ENCODE results near the gene PCSK5. TPM values are rescaled to one million over a fixed set of nuclear protein-coding genes. Genes with fewer than 3 reads are reported as not detected.
"Not testable (repeated sequence)": the region's sequence is repeated elsewhere in the genome, so short reads cannot be mapped to it uniquely, and the experiment has no call there.

PCSK5 gene
- total RNA-seq, 1 experiment from 2014 or later = 2.1 TPM

DNA sequence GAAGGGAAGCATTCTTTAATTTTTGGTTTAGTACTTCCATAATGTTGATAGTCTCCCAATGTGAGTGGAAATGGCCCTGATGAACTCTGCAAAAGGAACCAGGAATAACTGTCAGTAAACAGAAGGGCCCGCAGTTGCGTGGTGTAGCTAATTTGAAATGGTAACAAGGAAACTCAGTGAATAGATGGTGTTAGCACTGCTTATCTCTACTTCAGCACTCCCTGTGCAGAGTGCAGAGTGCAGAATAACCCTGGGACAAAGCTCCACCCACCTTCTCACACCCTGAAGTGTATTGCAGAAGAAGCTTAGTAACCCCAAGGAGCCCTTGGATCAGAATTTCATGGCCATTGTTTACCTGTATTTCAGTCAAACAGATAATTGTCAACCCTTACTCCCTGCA, 158.9 kb downstream of the PCSK5 start:
- DNase-seq (ENCODE audit: low read depth) = no peak

- no peak for DNase-seq (ENCODE audit: low read depth)
These were observed 177.2 kb downstream of the PCSK5 start for GRCh38 chr9:76067696-76068095.

DNA sequence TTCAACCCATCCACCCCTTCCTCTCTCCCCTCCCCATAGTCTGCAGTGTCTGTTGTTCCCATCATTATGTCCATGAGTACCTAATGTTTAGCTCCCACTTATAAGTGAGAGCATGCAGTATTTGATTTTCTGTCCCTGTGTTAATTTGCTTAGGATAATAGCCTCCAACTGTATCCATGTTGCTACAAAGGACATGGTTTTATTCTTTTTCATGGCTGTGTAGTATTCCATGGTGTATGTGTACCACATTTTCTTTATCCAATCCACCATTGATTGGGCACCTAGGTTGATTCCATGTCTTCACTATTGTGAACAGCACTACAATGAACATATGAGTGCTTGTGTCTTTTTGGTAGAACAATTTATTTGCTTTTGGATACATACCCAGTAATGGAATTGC, 187.1 kb downstream of the PCSK5 start:
- DNase-seq (ENCODE audit: low read depth) = no peak

DNA sequence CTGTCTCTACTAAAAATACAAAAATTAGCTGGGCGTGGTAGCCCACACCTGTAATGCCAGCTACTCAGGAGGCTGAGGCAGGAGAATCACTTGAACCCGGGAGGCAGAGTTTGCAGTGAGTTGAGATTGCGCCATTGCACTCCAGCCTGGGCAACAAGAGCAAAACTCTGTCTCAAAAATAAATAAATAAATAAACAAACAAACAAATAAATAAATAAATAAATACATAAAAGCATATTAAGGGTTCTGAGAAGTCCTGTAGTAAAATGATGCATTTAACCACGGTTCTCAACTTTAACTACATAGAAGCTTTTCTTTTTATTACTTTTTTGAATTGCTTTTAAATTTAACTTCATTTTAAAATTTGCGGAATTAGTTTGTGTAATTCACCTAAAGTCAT, 190.8 kb downstream of the PCSK5 start:
- DNase-seq (ENCODE audit: low read depth) = not testable (repeated sequence)

DNA sequence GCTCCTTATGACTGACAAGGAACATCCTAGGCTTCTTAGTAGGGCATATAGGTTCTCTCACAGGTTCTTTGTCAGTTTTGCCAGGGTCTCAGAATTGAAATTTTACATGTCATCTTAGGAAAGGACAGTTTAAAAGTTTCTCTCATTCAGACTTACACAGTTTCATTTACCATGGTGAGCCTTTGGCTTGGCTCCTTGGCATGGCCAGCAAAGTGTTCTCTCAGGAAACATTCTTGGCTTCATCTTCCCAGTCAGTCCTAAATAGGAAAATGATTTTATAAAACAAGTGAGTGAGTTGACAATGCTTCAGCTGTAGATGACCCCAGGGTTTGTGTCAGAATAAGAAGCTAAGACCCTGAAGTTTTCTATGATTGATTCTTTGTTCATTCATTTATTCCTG, 191.6 kb downstream of the PCSK5 start:
- no peak for DNase-seq (ENCODE audit: low read depth)

GRCh38 chr9:76085596-76085995, 195.1 kb downstream of the PCSK5 start:
- DNase-seq (ENCODE audit: low read depth) = no peak

GRCh38 chr9:76086539-76086938, 196.1 kb downstream of the PCSK5 start:
- no peak for DNase-seq (ENCODE audit: low read depth)

GRCh38 chr9:76087976-76088375, 197.5 kb downstream of the PCSK5 start:
- no peak for DNase-seq (ENCODE audit: low read depth)

DNA sequence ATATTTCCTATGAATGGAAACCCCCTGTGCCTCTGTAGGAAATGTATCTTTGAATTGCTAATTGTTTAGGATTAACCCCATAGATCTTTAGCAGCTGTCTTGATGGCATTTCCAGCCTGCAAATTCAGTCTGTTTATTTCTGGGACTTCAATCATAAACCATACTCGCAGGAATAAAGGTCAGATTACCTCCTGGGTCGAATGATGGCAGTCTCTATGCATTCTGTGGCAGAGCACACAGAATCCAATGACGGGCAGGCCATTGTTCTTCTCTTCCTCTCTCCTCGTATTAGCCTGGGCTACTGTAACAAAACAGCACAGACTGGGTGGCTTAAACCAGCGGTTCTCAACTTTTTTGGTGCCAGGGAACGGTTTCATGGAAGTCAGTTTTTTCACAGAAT, 199.9 kb downstream of the PCSK5 start:
- DNase-seq (ENCODE audit: low read depth) = no peak

GRCh38 chr9:76090909-76091308, 200.4 kb downstream of the PCSK5 start:
- DNase-seq (ENCODE audit: low read depth) = no peak

DNA sequence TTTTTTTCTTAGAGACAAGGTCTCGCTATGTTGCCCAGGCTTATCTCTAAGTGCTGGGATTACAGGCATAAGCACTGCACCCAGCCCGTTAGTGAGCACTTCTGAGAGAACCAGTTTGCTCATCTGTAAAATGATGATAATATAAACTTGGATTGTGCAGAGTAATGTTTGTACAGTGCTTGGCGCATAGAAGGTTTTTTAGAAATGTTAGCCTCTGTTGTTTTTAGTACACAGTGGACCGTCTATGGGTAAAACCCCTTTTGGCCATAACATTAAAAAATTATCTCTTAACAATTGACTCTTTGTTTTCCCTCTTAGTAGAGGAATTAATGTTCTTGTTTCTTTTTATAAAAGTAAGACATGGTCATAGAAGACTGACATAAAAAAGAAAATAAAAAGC, 202.1 kb downstream of the PCSK5 start:
- no peak for DNase-seq (ENCODE audit: low read depth)

DNA sequence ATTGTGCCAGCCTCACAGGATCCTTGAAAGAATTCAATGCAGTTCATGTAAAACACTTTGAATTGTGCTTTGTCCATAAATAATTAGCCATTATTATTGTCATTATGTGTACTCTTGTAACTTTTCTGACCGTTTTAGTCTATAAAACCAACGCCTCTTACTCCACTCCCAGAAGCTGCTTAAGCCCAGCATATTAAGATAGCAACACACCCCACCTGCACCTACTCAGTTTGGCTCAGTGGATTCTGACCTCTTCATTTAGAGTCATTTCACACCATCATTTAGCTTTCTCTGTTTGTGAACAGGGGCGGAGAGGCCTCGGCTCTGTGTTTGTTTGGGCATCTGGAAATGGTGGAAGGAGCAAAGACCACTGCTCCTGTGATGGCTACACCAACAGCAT, 205.1 kb downstream of the PCSK5 start:
- no peak for DNase-seq (ENCODE audit: low read depth)

GRCh38 chr9:76099516-76099915, 209.0 kb downstream of the PCSK5 start:
- no peak for DNase-seq (ENCODE audit: low read depth)

- DNase-seq (ENCODE audit: low read depth) = no peak
These were observed 210.6 kb downstream of the PCSK5 start for GRCh38 chr9:76101075-76101474.

- no peak for DNase-seq (ENCODE audit: low read depth)
These were observed 211.0 kb downstream of the PCSK5 start for GRCh38 chr9:76101491-76101890.

- no peak for DNase-seq (ENCODE audit: low read depth)
These were observed 211.5 kb downstream of the PCSK5 start for GRCh38 chr9:76101947-76102346.

- no peak for DNase-seq (ENCODE audit: low read depth)
These were observed 213.2 kb downstream of the PCSK5 start for GRCh38 chr9:76103531-76104315.

GRCh38 chr9:76107482-76107881, 217.0 kb downstream of the PCSK5 start:
- DNase-seq (ENCODE audit: low read depth) = no peak

GRCh38 chr9:76109953-76110352, 219.5 kb downstream of the PCSK5 start:
- DNase-seq (ENCODE audit: low read depth) = peak; percentile 11

- no peak for DNase-seq (ENCODE audit: low read depth)
These were observed 221.7 kb downstream of the PCSK5 start for GRCh38 chr9:76112151-76112550.

GRCh38 chr9:76114144-76114543, 223.7 kb downstream of the PCSK5 start:
- no peak for DNase-seq (ENCODE audit: low read depth)

DNA sequence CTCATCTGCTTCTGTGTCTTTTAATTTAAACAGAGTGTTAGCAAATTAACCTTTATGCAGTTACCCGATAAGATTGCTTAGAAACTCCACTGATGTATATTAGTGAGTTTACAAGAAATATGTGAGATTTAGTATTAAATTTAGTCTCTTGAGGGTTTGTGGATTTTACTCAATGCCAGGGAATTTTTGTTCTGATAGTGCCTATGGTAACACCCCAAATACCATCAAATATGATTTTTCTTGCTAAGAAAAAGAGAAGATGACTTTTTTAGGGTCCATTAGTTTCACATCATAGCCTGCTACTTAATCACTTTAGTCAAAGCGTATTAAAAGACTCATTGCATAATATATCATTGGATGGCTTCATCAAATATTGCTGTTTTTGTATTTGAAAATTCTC, 224.9 kb downstream of the PCSK5 start:
- no peak for DNase-seq (ENCODE audit: low read depth)

GRCh38 chr9:76115982-76116646, 225.6 kb downstream of the PCSK5 start:
- DNase-seq (ENCODE audit: low read depth) = no peak
